Left ventricle myocardium inferior (tissue), 1 donor: ENCODE measurements around the gene VASH1. TPM values are rescaled to one million over a fixed set of nuclear protein-coding genes. Genes with fewer than 3 reads are reported as not detected.
"Not testable (repeated sequence)": the region's sequence is repeated elsewhere in the genome, so short reads cannot be mapped to it uniquely, and the experiment has no call there.

Source experiments
- DNase-seq: peaks from one replicate; pipeline ENCODE4 v3.0.0-alpha.2; 2020
- H3K27ac ChIP-seq: fragments of 200-600 bp; replicated peaks from 2 replicates; pipeline ENCODE4 v1.8.0; 2021
- H3K27me3 ChIP-seq: fragments of 200-600 bp; 2 replicates; pipeline ENCODE4 v1.8.0; 2021; ENCODE audit warnings: low read depth
- H3K36me3 ChIP-seq: fragments of 200-600 bp; 2 replicates; pipeline ENCODE4 v1.8.0; 2021
- H3K4me1 ChIP-seq: fragments of 200-600 bp; 2 replicates; pipeline ENCODE4 v1.8.0; 2021
- H3K4me3 ChIP-seq: fragments of 200-600 bp; 2 replicates; pipeline ENCODE4 v1.8.0; 2021; ENCODE audit warnings: mild to moderate bottlenecking, moderate library complexity
- H3K9me3 ChIP-seq: fragments of 200-600 bp; replicated peaks from 2 replicates; pipeline ENCODE4 v1.8.0; 2021
- CTCF ChIP-seq: fragments of 200-600 bp; IDR thresholded peaks from 2 replicates; pipeline ENCODE4 v1.8.0; 2021; ENCODE audit warnings: antibody characterized with exemption, mild to moderate bottlenecking, borderline replicate concordance
- intact Hi-C: fragments of 100-400 bp; cut with micrococcal nuclease; formaldehyde crosslinking; loops from one replicate; pipeline ENCODE4 v1.11.0; 2022
- total RNA-seq: library from RNA; stranded (reverse); fragmentation: NEBNext Ultra II Directional; extraction: Animal tissue kit (Norgen Biotek cat#: 25700); gene quantifications from one replicate; pipeline ENCODE4 v1.2.1, GENCODE V29; 2021
- donor health status: DM: no; HTN: yes; CAD: no; lungs with severe emphysema.

Gene VASH1
- total RNA-seq, 1 donor from 2014 or later, result 12.4 TPM

GRCh38 chr14:76716285-76716684 lies 45.0 kb upstream of the VASH1 start:
- no peaks in the 10 kb centered on the region for H3K9me3 ChIP-seq
- no peak for TF ChIP-seq CTCF
- no peak for DNase-seq
- H3K36me3 ChIP-seq, result no peaks in the 10 kb centered on the region
- peaks cover 76% of the 10 kb centered on the region for H3K4me1 ChIP-seq
- H3K27ac ChIP-seq, result peak overlapping the region; percentile 88
- H3K4me3 ChIP-seq, result peak overlapping the region; percentile 10
- intact Hi-C loops, result no loop called here
- H3K27me3 ChIP-seq, result no peaks in the 10 kb centered on the region

- no peaks in the 10 kb centered on the region for H3K9me3 ChIP-seq
- no peak for DNase-seq
- intact Hi-C loops, result no loop called here
- peak overlapping the region; percentile 88 for H3K27ac ChIP-seq
- H3K4me1 ChIP-seq, result peaks cover 91% of the 10 kb centered on the region
- TF ChIP-seq CTCF, result no peak
- no peak overlapping the region for H3K4me3 ChIP-seq
- H3K36me3 ChIP-seq, result no peaks in the 10 kb centered on the region
- no peaks in the 10 kb centered on the region for H3K27me3 ChIP-seq
These were observed 43.6 kb upstream of the VASH1 start for GRCh38 chr14:76717508-76718290.

GRCh38 chr14:76718306-76719040 lies 42.8 kb upstream of the VASH1 start:
- peak; percentile 62 for DNase-seq
- H3K9me3 ChIP-seq, result no peaks in the 10 kb centered on the region
- H3K36me3 ChIP-seq, result no peaks in the 10 kb centered on the region
- H3K27me3 ChIP-seq, result no peaks in the 10 kb centered on the region
- no peak for TF ChIP-seq CTCF
- intact Hi-C loops, result no loop called here
- H3K4me1 ChIP-seq, result peaks cover 97% of the 10 kb centered on the region
- no peak overlapping the region for H3K4me3 ChIP-seq
- H3K27ac ChIP-seq, result peak overlapping the region; percentile 88

GRCh38 chr14:76719666-76720065 lies 41.6 kb upstream of the VASH1 start:
- no peak overlapping the region for H3K4me3 ChIP-seq
- intact Hi-C loops, result no loop called here
- peaks cover 86% of the 10 kb centered on the region for H3K4me1 ChIP-seq
- no peaks in the 10 kb centered on the region for H3K27me3 ChIP-seq
- no peak for DNase-seq
- no peaks in the 10 kb centered on the region for H3K9me3 ChIP-seq
- no peaks in the 10 kb centered on the region for H3K36me3 ChIP-seq
- no peak for TF ChIP-seq CTCF
- peak overlapping the region; percentile 90 for H3K27ac ChIP-seq

GRCh38 chr14:76720382-76720813 lies 40.9 kb upstream of the VASH1 start:
- Histone ChIP-seq H3K36me3 (no peaks in the 10 kb centered on the region), H3K27ac (peak overlapping the region; percentile 90), H3K27me3 (no peaks in the 10 kb centered on the region), H3K4me1 (peaks cover 85% of the 10 kb centered on the region), H3K9me3 (no peaks in the 10 kb centered on the region), H3K4me3 (no peak overlapping the region)
- intact Hi-C loops, result no loop called here
- DNase-seq, result peak; percentile 92
- no peak for TF ChIP-seq CTCF

- H3K4me3 ChIP-seq, H3K9me3 ChIP-seq, H3K27me3 ChIP-seq, intact Hi-C loops, DNase-seq, H3K36me3 ChIP-seq: not testable (repeated sequence)
- Histone ChIP-seq H3K4me1 (peaks cover 77% of the 10 kb centered on the region), H3K27ac (peak overlapping the region; percentile 90)
These were observed 39.8 kb upstream of the VASH1 start for GRCh38 chr14:76721506-76721905.
